Measurements from ENCODE around the gene RAB33B.
A peak's percentile ranks its signal among the peaks of the same experiment; 100 is the strongest.
"Not testable (repeated sequence)": the region's sequence is repeated elsewhere in the genome, so short reads cannot be mapped to it uniquely, and the experiment has no call there.

Gene RAB33B

DNA sequence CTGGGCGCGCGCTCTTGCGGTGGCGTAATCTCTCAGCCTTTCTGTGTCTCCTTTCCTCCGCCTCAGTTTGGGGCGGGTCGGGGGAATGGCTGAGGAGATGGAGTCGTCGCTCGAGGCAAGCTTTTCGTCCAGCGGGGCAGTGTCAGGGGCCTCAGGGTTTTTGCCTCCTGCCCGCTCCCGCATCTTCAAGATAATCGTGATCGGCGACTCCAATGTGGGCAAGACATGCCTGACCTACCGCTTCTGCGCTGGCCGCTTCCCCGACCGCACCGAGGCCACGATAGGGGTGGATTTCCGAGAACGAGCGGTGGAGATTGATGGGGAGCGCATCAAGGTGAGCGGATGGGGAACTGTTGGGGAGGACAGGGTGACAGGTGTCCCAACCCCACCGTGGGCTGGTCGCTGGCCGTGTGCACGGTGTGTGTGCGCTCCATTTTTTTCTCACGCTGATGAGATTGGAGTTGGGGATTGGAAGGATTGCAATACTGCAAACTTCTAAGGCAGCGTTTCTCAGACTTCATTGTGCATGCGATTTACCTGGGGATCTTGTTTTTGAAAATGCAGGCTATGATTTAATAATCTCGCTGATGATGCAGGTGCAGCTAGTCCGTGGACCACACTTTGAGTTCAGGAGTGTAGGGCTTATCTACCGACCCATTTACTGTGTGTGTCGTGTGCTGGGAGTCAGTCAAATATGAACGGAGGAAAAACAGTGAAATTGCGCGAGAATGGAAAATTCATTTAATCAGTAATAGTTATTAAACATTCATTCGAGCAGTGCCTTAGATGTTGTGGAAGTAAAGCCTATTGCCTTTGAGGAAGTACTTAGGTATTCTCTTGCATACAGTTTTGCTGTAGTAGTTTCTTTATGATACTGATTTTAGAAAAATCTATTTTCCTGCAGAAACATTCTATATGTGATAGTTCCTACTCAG is at the start of gene RAB33B:
Gene RAB33B, plus strand, starts transcription at position 11 of the 935 bp plus-strand sequence. Its CDS starts 75 bp downstream, at position 86.
- peak; percentile 47 for DNase-seq (ENCODE audit: low read depth, low spot score)

DNA sequence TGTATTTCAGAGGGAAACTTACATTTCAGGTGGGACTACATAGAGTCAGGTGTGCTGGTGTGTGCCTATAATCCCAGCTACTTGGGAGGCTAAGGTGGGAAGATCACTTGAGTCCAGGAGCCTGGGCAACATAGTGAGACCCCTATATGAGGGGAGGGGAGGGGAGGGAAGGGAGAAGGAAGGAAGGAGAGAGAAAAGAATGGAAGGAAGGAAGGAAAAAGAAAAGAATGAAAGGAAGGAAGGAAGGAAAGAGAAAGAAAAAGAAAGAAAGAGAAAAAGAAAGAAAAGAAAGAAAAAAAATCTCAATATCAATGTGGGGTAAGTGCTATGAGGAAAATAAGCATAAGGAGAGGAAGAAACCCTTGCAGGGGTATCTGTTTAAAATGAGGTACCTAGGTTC is 43.6 kb upstream of the RAB33B start:
- no peak for DNase-seq (ENCODE audit: low read depth, low spot score)

DNA sequence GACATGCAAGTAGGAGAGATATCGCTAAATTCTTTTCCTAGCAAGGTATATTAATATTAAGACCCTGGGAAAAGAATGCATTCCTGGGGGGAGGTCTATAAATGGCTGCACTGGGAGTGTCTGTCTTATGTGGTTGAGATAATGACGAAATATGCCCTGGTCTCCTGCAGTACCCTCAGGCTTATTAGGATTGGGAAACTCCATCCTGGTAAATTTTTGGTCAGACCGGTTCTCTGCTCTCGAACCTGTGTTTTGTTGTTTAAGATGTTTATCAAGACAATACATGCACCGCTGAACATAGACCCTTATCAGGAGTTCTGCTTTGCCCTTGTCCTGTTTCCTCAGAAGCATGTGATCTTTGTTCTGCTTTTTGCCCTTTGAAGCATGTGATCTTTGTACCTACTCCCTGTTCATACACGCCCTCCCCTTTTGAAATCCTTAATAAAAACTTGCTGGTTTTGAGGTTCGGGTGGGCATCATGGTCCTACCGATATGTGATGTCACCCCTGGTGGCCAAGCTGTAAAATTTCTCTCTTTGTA is 39.2 kb upstream of the RAB33B start:
- DNase-seq (ENCODE audit: low read depth, low spot score): not testable (repeated sequence)

DNA sequence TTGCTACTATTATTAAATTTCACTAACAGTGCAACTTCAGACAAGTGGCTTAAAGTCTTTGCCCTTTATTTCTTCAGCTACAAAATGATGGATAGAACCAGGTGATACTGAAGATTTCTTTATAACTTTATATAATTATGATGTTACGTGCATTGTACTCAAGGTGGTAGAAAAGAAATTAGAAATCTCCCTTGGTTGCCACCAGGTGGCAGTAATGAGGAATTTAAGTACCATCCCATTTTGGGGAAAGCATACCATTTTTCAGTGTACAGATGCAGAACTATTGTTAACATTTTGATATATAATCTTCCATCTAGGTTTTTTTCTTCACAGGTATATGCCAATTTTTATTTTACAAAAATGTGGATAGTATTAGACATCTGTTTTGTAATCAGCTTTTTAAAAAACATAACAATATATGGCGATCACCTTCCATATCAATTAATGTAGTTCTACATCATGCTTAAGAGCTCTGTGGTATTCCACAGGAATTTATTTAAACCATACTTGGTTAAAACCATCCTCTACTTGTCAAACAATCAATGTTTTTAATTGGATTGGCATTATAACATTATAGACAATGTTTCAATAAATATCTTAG is 37.7 kb upstream of the RAB33B start:
- no peak for DNase-seq (ENCODE audit: low read depth, low spot score)

DNA sequence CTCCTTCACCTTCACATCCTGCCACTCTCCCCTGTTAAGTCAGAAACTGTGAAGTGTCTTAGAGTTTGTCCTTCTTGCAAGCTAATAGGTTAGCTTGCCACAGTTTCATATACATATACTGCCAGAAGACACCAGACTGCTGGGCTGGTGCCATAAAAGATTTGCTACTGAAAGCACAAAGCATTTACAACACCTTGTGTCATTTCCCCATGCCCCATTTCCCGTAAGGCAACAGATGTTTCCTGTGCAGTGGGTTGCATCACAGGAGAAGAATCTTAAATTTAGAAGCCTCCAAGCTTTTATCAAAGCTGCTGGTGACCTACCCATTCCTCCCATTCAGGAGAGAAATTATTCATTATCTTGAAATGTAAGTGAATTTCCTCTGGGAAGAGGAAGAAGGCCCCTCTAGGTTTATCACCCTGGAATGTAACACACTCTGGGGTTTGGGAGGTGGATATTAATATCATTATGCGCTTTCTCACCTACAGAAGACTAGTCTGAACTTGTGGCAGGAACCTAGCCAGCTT is 34.5 kb upstream of the RAB33B start:
- DNase-seq (ENCODE audit: low read depth, low spot score): no peak

DNA sequence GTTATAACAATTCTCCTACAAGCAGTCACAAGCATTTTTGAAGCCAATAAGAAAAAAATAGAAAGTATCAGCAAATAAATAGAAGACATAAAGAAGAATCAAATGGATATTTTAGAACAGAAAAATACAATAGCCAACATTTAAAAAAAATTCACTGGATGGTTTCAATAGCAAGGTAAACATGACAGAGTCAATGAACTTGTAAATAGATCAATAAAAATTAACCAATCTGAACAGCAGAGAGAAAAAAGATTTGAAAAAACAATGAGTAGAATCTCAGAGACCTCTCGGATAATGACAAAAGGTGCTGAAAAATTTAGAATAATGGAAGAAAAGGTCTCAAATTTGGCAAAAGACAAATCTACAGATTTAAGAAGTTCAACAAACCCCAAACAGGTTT is 33.3 kb upstream of the RAB33B start:
- DNase-seq (ENCODE audit: low read depth, low spot score): no peak

- DNase-seq (ENCODE audit: low read depth, low spot score): no peak
Measured at GRCh38 chr4:139436122-139436521, 17.8 kb upstream of the RAB33B start.

- no peak for DNase-seq (ENCODE audit: low read depth, low spot score)
Measured at GRCh38 chr4:139438141-139438540, 15.8 kb upstream of the RAB33B start.

DNA sequence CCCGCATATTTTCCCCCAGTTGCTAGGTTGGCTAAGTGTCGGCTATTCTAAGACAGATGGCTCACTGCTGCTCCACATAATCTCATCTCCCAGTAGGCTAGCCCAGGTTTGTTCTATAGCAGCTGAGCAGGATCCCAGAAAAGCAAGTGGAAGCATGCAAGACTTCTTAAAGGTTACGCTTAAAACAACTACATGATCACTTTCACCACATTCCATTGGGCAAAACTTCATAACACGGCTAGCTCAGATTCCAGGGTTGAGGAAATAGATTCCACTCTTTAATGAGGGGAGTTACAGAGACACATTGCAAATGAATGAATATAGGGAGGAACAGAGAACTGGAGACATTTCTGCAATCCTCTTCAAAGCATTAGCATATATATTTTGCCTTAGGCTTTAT is 12.9 kb upstream of the RAB33B start:
- DNase-seq (ENCODE audit: low read depth, low spot score): no peak

DNA sequence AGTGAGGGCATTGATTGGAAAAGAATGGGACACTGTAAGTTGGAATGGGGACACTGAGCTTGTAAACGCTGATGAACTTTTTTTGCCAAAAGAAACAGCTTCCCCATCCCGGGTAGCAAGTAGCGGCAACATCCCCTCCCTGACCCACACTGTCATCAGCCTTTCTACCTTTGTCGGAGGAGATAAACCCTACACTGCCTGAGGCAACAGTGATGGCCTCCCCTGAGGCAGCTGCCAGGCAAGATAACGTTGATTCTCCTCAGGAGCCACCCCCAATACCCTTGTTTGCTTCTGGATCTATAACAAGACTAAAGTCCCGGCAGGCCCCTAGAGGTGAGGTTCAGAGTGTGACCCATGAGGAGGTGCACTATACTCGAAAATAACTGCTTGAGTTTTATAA is 10.3 kb upstream of the RAB33B start:
- no peak for DNase-seq (ENCODE audit: low read depth, low spot score)

GRCh38 chr4:139444881-139445280 is 9.0 kb upstream of the RAB33B start:
- DNase-seq (ENCODE audit: low read depth, low spot score): not testable (repeated sequence)

DNA sequence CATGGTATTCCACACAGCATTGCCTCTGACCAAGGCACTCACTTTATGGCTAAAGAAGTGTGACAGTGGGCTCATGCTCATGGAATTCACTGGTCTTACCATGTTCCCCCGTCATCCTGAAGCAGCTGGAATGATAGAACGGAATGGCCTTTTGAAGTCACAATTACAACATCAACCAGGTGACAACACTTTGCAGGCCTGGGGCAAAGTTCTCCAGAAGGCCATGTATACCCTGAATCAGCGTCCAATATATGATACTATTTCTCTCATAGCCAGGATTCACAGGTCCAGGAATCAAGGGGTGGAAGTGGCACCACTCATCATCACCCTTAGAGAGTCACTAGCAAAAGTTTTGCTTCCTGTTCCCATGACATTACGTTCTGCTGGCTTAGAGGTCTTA is 6.8 kb upstream of the RAB33B start:
- not testable (repeated sequence) for DNase-seq (ENCODE audit: low read depth, low spot score)

- DNase-seq (ENCODE audit: low read depth, low spot score): no peak
Measured at GRCh38 chr4:139450586-139450985, 3.3 kb upstream of the RAB33B start.

DNA sequence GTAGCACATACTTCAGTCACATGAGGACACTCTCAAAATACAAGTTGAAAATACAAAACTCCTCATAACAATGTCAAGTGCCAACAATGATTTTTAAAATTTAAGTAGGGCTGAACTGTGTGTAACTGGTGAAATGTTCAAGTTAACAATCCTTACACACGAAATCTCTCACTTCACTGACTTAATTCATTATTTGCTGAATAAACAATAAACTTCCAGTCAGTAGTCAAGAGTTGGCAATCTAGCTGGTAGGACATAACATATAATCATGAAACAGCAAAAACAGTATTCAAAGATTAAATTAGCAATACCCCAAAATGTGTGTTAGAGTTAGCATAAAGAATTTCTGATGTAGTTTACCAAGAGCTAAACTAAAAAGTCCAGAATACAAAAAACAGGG is 1.9 kb upstream of the RAB33B start:
- DNase-seq (ENCODE audit: low read depth, low spot score): no peak

DNA sequence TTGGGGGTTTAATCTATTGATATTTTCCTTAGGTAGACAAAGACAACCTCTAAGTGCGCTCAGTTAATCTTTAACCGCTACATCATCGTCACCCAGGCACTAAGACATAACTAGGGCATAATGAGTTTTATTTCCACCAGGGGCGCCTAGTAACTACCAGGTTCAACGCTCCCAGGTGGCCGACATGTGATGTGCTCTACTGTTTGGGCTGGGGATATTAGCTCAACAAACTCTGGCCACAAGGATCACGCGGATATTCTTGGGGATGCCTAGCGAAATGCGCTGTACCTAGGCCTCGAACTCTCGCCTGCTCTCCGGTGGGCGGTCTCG is 915 bp upstream of the RAB33B start:
- DNase-seq (ENCODE audit: low read depth, low spot score): peak; percentile 40

GRCh38 chr4:139453371-139454110 is 380 bp upstream of the RAB33B start:
- peak; percentile 81 for DNase-seq (ENCODE audit: low read depth, low spot score)

DNA sequence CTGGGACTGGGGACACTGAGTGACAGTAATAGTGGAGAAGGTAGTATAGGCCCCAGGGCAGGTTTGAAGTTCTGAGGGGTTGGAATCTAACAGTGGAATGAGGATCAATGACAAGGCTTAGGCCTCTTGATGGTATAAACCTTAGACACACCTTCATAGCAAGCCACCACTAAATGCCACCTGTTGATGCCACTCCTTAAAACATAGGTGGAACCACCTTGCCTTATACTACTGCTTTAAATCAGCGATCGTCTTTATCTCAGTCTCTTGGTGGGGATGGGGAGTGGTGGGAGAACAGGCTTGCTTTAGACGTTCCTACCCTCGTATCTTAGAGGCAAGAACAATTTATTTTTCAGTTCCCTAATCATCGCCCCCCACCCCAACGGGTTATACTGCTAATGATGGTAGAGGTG is 1.2 kb downstream of the RAB33B start:
- no peak for DNase-seq (ENCODE audit: low read depth, low spot score)

DNA sequence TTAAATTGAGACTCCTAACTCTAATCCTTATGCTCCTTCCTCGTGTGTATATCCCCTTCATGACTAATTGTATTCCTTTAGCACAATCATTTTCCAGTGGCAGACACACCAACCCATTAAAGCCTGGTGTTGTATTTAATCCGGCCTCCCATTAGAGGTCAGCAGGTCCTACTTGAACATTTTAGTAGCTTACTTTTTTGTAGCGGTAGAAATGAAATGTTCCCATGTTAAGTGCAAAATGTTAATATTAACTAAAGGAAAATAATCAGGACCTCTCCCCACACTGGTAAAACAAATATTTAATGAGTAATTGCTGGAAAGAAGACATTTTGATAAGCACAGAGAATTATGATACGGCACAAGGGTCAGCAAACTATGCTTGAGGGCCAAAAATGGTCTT is 3.4 kb downstream of the RAB33B start:
- DNase-seq (ENCODE audit: low read depth, low spot score): no peak

GRCh38 chr4:139458543-139458942 is 4.6 kb downstream of the RAB33B start:
- DNase-seq (ENCODE audit: low read depth, low spot score): no peak

DNA sequence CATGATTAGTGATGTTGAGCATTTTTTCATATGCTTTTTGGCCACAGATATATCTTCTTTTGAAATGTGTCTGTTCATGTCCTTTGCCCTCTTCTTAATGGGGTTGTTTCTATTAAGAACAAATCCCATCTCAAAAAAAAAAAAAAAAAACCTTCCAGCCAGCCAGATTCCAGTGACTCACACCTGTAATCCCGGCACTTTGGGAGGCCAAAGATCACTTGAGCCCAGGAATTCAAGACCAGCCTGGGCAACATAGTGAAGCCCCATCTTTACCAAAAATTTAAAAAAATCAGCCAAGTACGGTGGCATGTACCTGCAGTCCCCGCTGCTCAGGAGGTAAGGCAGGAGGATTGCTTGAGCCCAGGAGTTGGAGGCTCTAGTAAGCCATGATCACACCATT is 5.1 kb downstream of the RAB33B start:
- DNase-seq (ENCODE audit: low read depth, low spot score): no peak

- DNase-seq (ENCODE audit: low read depth, low spot score): peak; percentile 17
Measured at GRCh38 chr4:139460565-139460964, 6.6 kb downstream of the RAB33B start.

All from iPS DF 19.7 (cell line).